HEK293 (cell line): Measurements from ENCODE around the gene FTO.

Source experiments
- CTCF ChIA-PET: fragments of 350-600 bp; formaldehyde crosslinking; extraction: SDS; loops from one replicate; lab custom pipeline; 2021; ENCODE audit warnings: antibody characterized with exemption; lab: Yijun Ruan, JAX
- POLR2A ChIA-PET: fragments of 300-600 bp; formaldehyde crosslinking; extraction: SDS; loops from one replicate; lab custom pipeline; 2020; ENCODE audit warnings: antibody characterized with exemption, inconsistent platforms; lab: Yijun Ruan, JAX
- H3K27ac ChIP-seq: fragments of 200-500 bp; sonication (Bioruptor generic); 2 replicates; pipeline ENCODE4 v1.5.1; 2014; ENCODE audit warnings: low read depth, low read length, control low read depth, inconsistent platforms; ENCODE audit errors: extremely low read depth
- H3K36me3 ChIP-seq, 2 experiments: fragments of 200-500 bp in 1 of 2; sonication (Bioruptor generic) in 1 of 2; 1 replicate in 1 of 2; 2 replicates in 1 of 2; pipeline ENCODE4 v1.5.1; 2014 to 2017; ENCODE audit warnings: inconsistent platforms in 2 of 2, low read length in 2 of 2; ENCODE audit not compliant: control insufficient read depth in 2 of 2, insufficient read depth in 1 of 2
- H3K4me1 ChIP-seq: fragments of 200-500 bp; sonication (Bioruptor generic); 2 replicates; pipeline ENCODE4 v1.5.1; 2014; ENCODE audit warnings: mild to moderate bottlenecking, low read length, inconsistent platforms; ENCODE audit not compliant: control insufficient read depth, insufficient read depth
- H3K4me3 ChIP-seq: 2 replicates; pipeline ENCODE4 v1.5.1; 2011; ENCODE audit warnings: low read depth, mild to moderate bottlenecking, control low read depth, low read length, moderate library complexity
- H3K9me3 ChIP-seq: fragments of 200-500 bp; sonication (Bioruptor generic); 2 replicates; pipeline ENCODE4 v1.5.1; 2014; ENCODE audit warnings: low read depth, low read length, inconsistent platforms; ENCODE audit not compliant: control insufficient read depth, insufficient read depth
- CTCF ChIP-seq: fragments of 450-650 bp; formaldehyde crosslinking; IDR thresholded peaks from 2 replicates; pipeline ENCODE4 v1.5.1; 2016; ENCODE audit warnings: missing biosample characterization, missing genetic modification characterization
- GLIS2 ChIP-seq: fragments of 450-650 bp; formaldehyde crosslinking; IDR thresholded peaks from 2 replicates; pipeline ENCODE4 v1.5.1; 2016; ENCODE audit warnings: missing biosample characterization, missing genetic modification characterization
- HOXA7 ChIP-seq: sonication (generic); formaldehyde crosslinking; IDR thresholded peaks from 2 replicates; pipeline ENCODE4 v1.8.1; 2022; ENCODE audit warnings: missing genetic modification reagents, borderline replicate concordance
- INSM2 ChIP-seq: fragments of 450-650 bp; formaldehyde crosslinking; IDR thresholded peaks from 2 replicates; pipeline ENCODE4 v1.5.1; 2016; ENCODE audit warnings: missing biosample characterization, missing genetic modification characterization
- KLF8 ChIP-seq: fragments of 450-650 bp; formaldehyde crosslinking; IDR thresholded peaks from 2 replicates; pipeline ENCODE4 v1.5.1; 2016; ENCODE audit warnings: missing biosample characterization, missing genetic modification characterization
- PATZ1 ChIP-seq: fragments of 450-650 bp; formaldehyde crosslinking; IDR thresholded peaks from 2 replicates; pipeline ENCODE4 v1.5.1; 2016; ENCODE audit warnings: missing biosample characterization, missing genetic modification characterization
- PRDM2 ChIP-seq: fragments of 450-650 bp; formaldehyde crosslinking; IDR thresholded peaks from 2 replicates; pipeline ENCODE4 v1.5.1; 2016; ENCODE audit warnings: missing biosample characterization, missing genetic modification characterization, borderline replicate concordance
- PRDM6 ChIP-seq: fragments of 450-650 bp; formaldehyde crosslinking; IDR thresholded peaks from 2 replicates; pipeline ENCODE4 v1.5.1; 2017; ENCODE audit warnings: missing biosample characterization, missing genetic modification characterization
- SETDB1 ChIP-seq: IDR thresholded peaks from one replicate; pipeline ENCODE4 v1.6.1; 2017; ENCODE audit warnings: mild to moderate bottlenecking, low read length, moderate library complexity, mixed read lengths; ENCODE audit not compliant: insufficient read length
- TRIM28 ChIP-seq: IDR thresholded peaks from 2 replicates; pipeline ENCODE4 v1.6.1; 2011; ENCODE audit warnings: low read length, control low read depth, borderline replicate concordance
- YY1 ChIP-seq: fragments of 450-650 bp; formaldehyde crosslinking; IDR thresholded peaks from 2 replicates; pipeline ENCODE4 v1.5.1; 2018; ENCODE audit warnings: missing biosample characterization, missing genetic modification characterization
- ZBTB21 ChIP-seq: fragments of 450-650 bp; formaldehyde crosslinking; IDR thresholded peaks from 2 replicates; pipeline ENCODE4 v1.5.1; 2017; ENCODE audit warnings: missing biosample characterization, missing genetic modification characterization
- ZNF155 ChIP-seq: fragments of 450-650 bp; formaldehyde crosslinking; IDR thresholded peaks from 2 replicates; pipeline ENCODE4 v1.5.1; 2016; ENCODE audit warnings: missing biosample characterization, missing genetic modification characterization
- ZNF175 ChIP-seq: fragments of 450-650 bp; formaldehyde crosslinking; IDR thresholded peaks from 2 replicates; pipeline ENCODE4 v1.5.1; 2016; ENCODE audit warnings: missing biosample characterization, missing genetic modification characterization
- ZNF184 ChIP-seq: fragments of 450-650 bp; IDR thresholded peaks from 2 replicates; pipeline ENCODE4 v1.5.1; 2018; ENCODE audit warnings: missing biosample characterization, mild to moderate bottlenecking, missing genetic modification characterization
- ZNF302 ChIP-seq: fragments of 450-650 bp; formaldehyde crosslinking; IDR thresholded peaks from 2 replicates; pipeline ENCODE4 v1.5.1; 2016; ENCODE audit warnings: missing biosample characterization, missing genetic modification characterization, low read depth
- ZNF404 ChIP-seq: fragments of 450-650 bp; formaldehyde crosslinking; IDR thresholded peaks from 2 replicates; pipeline ENCODE4 v1.5.1; 2017; ENCODE audit warnings: missing biosample characterization, missing genetic modification characterization
- ZNF426 ChIP-seq: fragments of 450-650 bp; formaldehyde crosslinking; IDR thresholded peaks from 2 replicates; pipeline ENCODE4 v1.5.1; 2017; ENCODE audit warnings: missing biosample characterization, missing genetic modification characterization, mild to moderate bottlenecking, inconsistent platforms, moderate library complexity
- ZNF473 ChIP-seq: fragments of 450-650 bp; formaldehyde crosslinking; IDR thresholded peaks from 2 replicates; pipeline ENCODE4 v1.5.1; 2017; ENCODE audit warnings: missing biosample characterization, missing genetic modification characterization
- ZNF521 ChIP-seq: fragments of 450-650 bp; formaldehyde crosslinking; IDR thresholded peaks from 2 replicates; pipeline ENCODE4 v1.5.1; 2017; ENCODE audit warnings: missing biosample characterization, mild to moderate bottlenecking, missing genetic modification characterization
- ZNF623 ChIP-seq: fragments of 450-650 bp; formaldehyde crosslinking; IDR thresholded peaks from 2 replicates; pipeline ENCODE4 v1.5.1; 2016; ENCODE audit warnings: missing biosample characterization, missing genetic modification characterization
- ZNF626 ChIP-seq: fragments of 450-650 bp; sonication (Bioruptor Pico); formaldehyde crosslinking; IDR thresholded peaks from 2 replicates; pipeline ENCODE4 v1.5.1; 2018; ENCODE audit warnings: missing biosample characterization, missing genetic modification characterization, inconsistent platforms
- ZSCAN16 ChIP-seq: fragments of 450-650 bp; formaldehyde crosslinking; IDR thresholded peaks from 2 replicates; pipeline ENCODE4 v1.5.1; 2016; ENCODE audit warnings: missing biosample characterization, missing genetic modification characterization

Gene FTO

GRCh38 chr16:54197758-54198157 is 493.8 kb downstream of the FTO start (continued):
- TF ChIP-seq INSM2 (tag by site-specific recombination): no peak
- no peak for TF ChIP-seq ZNF404 (tag by site-specific recombination)
- no peak for TF ChIP-seq ZNF302 (tag by site-specific recombination)
- no peak for TF ChIP-seq KLF8
- no peak for TF ChIP-seq ZSCAN16 (tag by site-specific recombination)
- no peak for TF ChIP-seq HOXA7 (CRISPR knock-in tag)
- TF ChIP-seq ZNF623 (tag by site-specific recombination): no peak
- TF ChIP-seq ZBTB21 (tag by site-specific recombination): no peak
- TF ChIP-seq PRDM2: no peak
- no peak for TF ChIP-seq GLIS2 (tag by site-specific recombination)

- Histone ChIP-seq H3K4me3 (no peak overlapping the region), H3K27ac (no peak overlapping the region), H3K9me3 (no peaks in the 10 kb centered on the region), H3K36me3 (no peaks in the 10 kb centered on the region), H3K4me1 (no peaks in the 10 kb centered on the region)
- TF ChIP-seq TRIM28: no peak
- no peak for TF ChIP-seq ZNF626 (tag by site-specific recombination)
- TF ChIP-seq YY1 (tag by site-specific recombination): no peak
- TF ChIP-seq ZNF521: no peak
- no peak for TF ChIP-seq ZNF184 (tag by site-specific recombination)
- TF ChIP-seq SETDB1: no peak
- TF ChIP-seq CTCF (tag by site-specific recombination): no peak
- TF ChIP-seq ZNF155: no peak
- TF ChIP-seq ZNF175 (tag by site-specific recombination): no peak
- no peak for TF ChIP-seq PATZ1
- TF ChIP-seq ZNF426 (tag by site-specific recombination): no peak
- TF ChIP-seq PRDM6 (tag by site-specific recombination): no peak
- TF ChIP-seq ZNF473: no peak
- CTCF ChIA-PET: no interaction called here
- POLR2A ChIA-PET: no interaction called here
Observed at GRCh38 chr16:54199487-54200160, 495.7 kb downstream of the FTO start.
